ENCODE results near the gene POLR3A.

Gene POLR3A

DNA sequence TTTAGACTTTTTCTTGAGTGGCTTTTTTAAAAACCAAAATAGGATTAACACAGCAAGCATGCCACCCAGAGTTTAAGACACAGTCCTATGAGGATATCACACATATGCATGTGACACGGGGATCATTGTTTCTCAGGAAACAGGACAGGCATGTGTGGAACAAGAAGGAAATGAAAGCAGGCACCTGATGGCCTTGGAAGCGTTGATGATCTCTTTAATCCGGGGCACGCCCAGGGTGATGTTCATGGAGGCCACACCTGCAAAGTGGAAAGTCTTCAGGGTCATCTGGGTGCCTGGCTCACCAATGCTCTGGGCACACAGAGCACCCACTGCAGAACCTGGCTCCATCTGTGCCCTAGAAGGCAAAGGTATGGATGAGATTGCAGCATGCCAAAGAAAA lies 44.3 kb downstream of the POLR3A start:
- Histone ChIP-seq H3K79me2 (ENCODE audit: control insufficient read depth, insufficient read depth, low read length, poor library complexity) (no peaks in the 10 kb centered on the region), H3K4me1 (ENCODE audit: control insufficient read depth in 1 of 2, insufficient read depth in 2 of 2, low read length in 2 of 2) (no peaks in the 10 kb centered on the region), H3K9ac (ENCODE audit: low read length) (no peak overlapping the region), H2AFZ (ENCODE audit: insufficient read depth, low read length, poor library complexity) (no peak overlapping the region), H3K18ac (ENCODE audit: low read length) (no peak overlapping the region), H3K27ac (ENCODE audit: low read depth, low read length) (no peak overlapping the region), H2BK12ac (ENCODE audit: low read length) (no peak overlapping the region), H3K27me3 (ENCODE audit: insufficient read depth, low read length) (no peaks in the 10 kb centered on the region), H3K4me2 (ENCODE audit: low read length) (no peak overlapping the region), H3K14ac (ENCODE audit: low read length) (no peak overlapping the region), H3K9me3 (ENCODE audit: insufficient read depth, low read depth, low read length) (no peaks in the 10 kb centered on the region), H4K91ac (ENCODE audit: low read depth, low read length) (no peak overlapping the region), H3K4me3 (ENCODE audit: low read depth, low read length) (no peak overlapping the region), H3K23ac (ENCODE audit: low read length) (no peak overlapping the region), H4K8ac (ENCODE audit: low read depth, low read length) (no peak overlapping the region), H3K79me1 (ENCODE audit: low read length) (no peaks in the 10 kb centered on the region), H4K12ac (ENCODE audit: low read depth, low read length) (no peak overlapping the region), H3K36me3 (ENCODE audit: control insufficient read depth in 1 of 2, insufficient read depth in 2 of 2, low read length in 2 of 2) (peaks cover 47 to 73% of the 10 kb centered on the region in 2 experiments), H2BK5ac (ENCODE audit: low read depth, low read length, poor library complexity) (no peak overlapping the region), H2AK5ac (ENCODE audit: low read length) (no peak overlapping the region), H3K4ac (ENCODE audit: low read depth, low read length) (no peak overlapping the region), H2BK120ac (ENCODE audit: insufficient read depth, low read length, poor library complexity) (no peak overlapping the region)
- no peak for DNase-seq
- no CpG with 5 or more reads among the region's 4 CpGs for WGBS (ENCODE audit: extremely low coverage, insufficient coverage, insufficient read length)

DNA sequence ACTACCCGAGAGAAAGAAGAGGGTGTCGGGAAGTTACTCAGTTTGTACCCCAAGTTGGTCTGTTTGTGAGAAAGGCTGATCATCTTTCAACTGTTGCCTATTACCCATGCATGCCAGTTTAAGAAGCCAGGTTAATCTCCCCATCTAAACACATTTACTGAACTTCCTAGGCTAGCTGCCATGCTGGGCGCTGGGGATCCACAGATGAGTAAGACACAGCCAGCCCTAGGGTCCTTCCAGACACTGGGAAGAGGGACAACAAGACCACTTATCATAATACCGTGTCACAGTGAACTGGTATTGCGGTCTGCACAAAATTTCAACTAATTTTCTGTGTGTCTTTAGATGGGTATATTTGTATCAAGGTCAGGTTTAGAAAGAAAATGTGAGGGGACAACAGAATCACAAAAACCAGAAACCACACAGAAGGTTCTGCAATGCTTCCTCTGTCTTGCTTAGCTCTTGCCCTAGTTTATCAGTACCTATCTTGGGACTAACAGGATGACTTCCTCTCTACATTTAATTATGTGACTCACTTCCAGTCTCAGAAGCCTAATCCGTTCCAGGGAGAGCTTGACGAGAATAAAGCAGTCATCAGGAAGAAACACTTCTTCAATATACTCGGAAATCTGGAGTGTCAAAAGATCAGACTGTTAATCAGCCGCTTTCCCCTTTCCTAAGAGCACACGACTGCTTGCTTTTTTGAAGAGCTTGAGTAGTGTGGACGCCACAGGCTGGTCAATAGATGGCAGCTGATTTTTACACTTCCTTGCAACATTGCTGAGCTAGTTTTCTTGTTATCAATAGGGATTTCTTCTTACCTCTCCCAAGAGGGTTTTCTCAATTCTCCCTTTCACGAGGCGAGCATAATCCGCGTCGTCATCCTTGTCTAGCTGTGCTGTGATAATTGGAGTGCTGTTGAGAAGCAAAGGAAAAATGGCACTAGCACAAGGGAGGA lies 45.7 kb downstream of the POLR3A start:
- Histone ChIP-seq H3K23ac (ENCODE audit: low read length) (no peak overlapping the region), H4K12ac (ENCODE audit: low read depth, low read length) (no peak overlapping the region), H2AK5ac (ENCODE audit: low read length) (no peak overlapping the region), H3K9ac (ENCODE audit: low read length) (no peak overlapping the region), H2BK5ac (ENCODE audit: low read depth, low read length, poor library complexity) (no peak overlapping the region), H3K79me2 (ENCODE audit: control insufficient read depth, insufficient read depth, low read length, poor library complexity) (no peaks in the 10 kb centered on the region), H3K36me3 (ENCODE audit: control insufficient read depth in 1 of 2, insufficient read depth in 2 of 2, low read length in 2 of 2) (peaks cover 48 to 73% of the 10 kb centered on the region in 2 experiments), H4K8ac (ENCODE audit: low read depth, low read length) (no peak overlapping the region), H3K4me3 (ENCODE audit: low read depth, low read length) (no peak overlapping the region), H2BK120ac (ENCODE audit: insufficient read depth, low read length, poor library complexity) (no peak overlapping the region), H3K4ac (ENCODE audit: low read depth, low read length) (no peak overlapping the region), H3K4me2 (ENCODE audit: low read length) (no peak overlapping the region), H3K14ac (ENCODE audit: low read length) (no peak overlapping the region), H3K4me1 (ENCODE audit: control insufficient read depth in 1 of 2, insufficient read depth in 2 of 2, low read length in 2 of 2) (no peaks in the 10 kb centered on the region), H3K9me3 (ENCODE audit: insufficient read depth, low read depth, low read length) (no peaks in the 10 kb centered on the region), H3K27ac (ENCODE audit: low read depth, low read length) (no peak overlapping the region), H2AFZ (ENCODE audit: insufficient read depth, low read length, poor library complexity) (no peak overlapping the region), H3K27me3 (ENCODE audit: insufficient read depth, low read length) (no peaks in the 10 kb centered on the region), H4K91ac (ENCODE audit: low read depth, low read length) (no peak overlapping the region), H3K18ac (ENCODE audit: low read length) (no peak overlapping the region), H2BK12ac (ENCODE audit: low read length) (no peak overlapping the region), H3K79me1 (ENCODE audit: low read length) (no peaks in the 10 kb centered on the region)
- no CpG with 5 or more reads among the region's 16 CpGs for WGBS (ENCODE audit: extremely low coverage, insufficient coverage, insufficient read length)
- no peak for DNase-seq

DNA sequence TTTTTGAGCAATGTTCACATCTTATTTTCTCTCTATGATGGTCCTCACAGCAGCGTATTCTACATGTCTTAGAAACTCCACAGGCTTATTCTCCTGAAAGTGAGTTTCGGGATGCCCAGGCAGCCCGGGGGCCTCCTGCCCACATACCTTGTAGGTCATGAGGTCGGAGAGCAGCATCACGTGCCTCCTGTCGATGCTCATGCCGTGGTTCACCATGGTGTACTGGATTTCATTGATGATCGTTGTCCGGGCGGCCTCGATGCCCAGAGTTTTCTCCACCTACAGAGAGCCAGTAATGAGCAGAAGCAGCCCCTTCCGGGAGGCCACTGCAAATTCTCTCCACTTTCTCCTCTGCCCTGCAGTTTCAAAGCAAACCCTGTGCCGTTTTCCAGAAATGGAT lies 48.0 kb downstream of the POLR3A start:
- Histone ChIP-seq H2AK5ac (ENCODE audit: low read length) (no peak overlapping the region), H2BK5ac (ENCODE audit: low read depth, low read length, poor library complexity) (no peak overlapping the region), H2BK12ac (ENCODE audit: low read length) (no peak overlapping the region), H3K27ac (ENCODE audit: low read depth, low read length) (no peak overlapping the region), H3K27me3 (ENCODE audit: insufficient read depth, low read length) (no peaks in the 10 kb centered on the region), H3K9ac (ENCODE audit: low read length) (no peak overlapping the region), H3K79me2 (ENCODE audit: control insufficient read depth, insufficient read depth, low read length, poor library complexity) (no peaks in the 10 kb centered on the region), H3K4me1 (ENCODE audit: control insufficient read depth in 1 of 2, insufficient read depth in 2 of 2, low read length in 2 of 2) (peaks cover 4 to 5% of the 10 kb centered on the region in 2 experiments), H2BK120ac (ENCODE audit: insufficient read depth, low read length, poor library complexity) (no peak overlapping the region), H4K12ac (ENCODE audit: low read depth, low read length) (no peak overlapping the region), H4K8ac (ENCODE audit: low read depth, low read length) (no peak overlapping the region), H4K91ac (ENCODE audit: low read depth, low read length) (no peak overlapping the region), H3K36me3 (ENCODE audit: control insufficient read depth in 1 of 2, insufficient read depth in 2 of 2, low read length in 2 of 2) (peaks cover 49 to 74% of the 10 kb centered on the region in 2 experiments), H3K18ac (ENCODE audit: low read length) (no peak overlapping the region), H3K4me2 (ENCODE audit: low read length) (no peak overlapping the region), H2AFZ (ENCODE audit: insufficient read depth, low read length, poor library complexity) (no peak overlapping the region), H3K14ac (ENCODE audit: low read length) (no peak overlapping the region), H3K79me1 (ENCODE audit: low read length) (no peaks in the 10 kb centered on the region), H3K4me3 (ENCODE audit: low read depth, low read length) (no peak overlapping the region), H3K9me3 (ENCODE audit: insufficient read depth, low read depth, low read length) (no peaks in the 10 kb centered on the region), H3K23ac (ENCODE audit: low read length) (no peak overlapping the region), H3K4ac (ENCODE audit: low read depth, low read length) (no peak overlapping the region)
- no peak for DNase-seq
- WGBS (ENCODE audit: extremely low coverage, insufficient coverage, insufficient read length) = no CpG with 5 or more reads among the region's 13 CpGs

GRCh38 chr10:77979221-77979620 lies 50.1 kb downstream of the POLR3A start:
- Histone ChIP-seq H3K14ac (ENCODE audit: low read length) (no peak overlapping the region), H3K79me1 (ENCODE audit: low read length) (no peaks in the 10 kb centered on the region), H3K23ac (ENCODE audit: low read length) (no peak overlapping the region), H2BK120ac (ENCODE audit: insufficient read depth, low read length, poor library complexity) (no peak overlapping the region), H3K4ac (ENCODE audit: low read depth, low read length) (no peak overlapping the region), H3K4me1 (ENCODE audit: control insufficient read depth in 1 of 2, insufficient read depth in 2 of 2, low read length in 2 of 2) (peaks cover 4 to 5% of the 10 kb centered on the region in 2 experiments), H3K79me2 (ENCODE audit: control insufficient read depth, insufficient read depth, low read length, poor library complexity) (no peaks in the 10 kb centered on the region), H2AFZ (ENCODE audit: insufficient read depth, low read length, poor library complexity) (no peak overlapping the region), H3K9ac (ENCODE audit: low read length) (no peak overlapping the region), H4K8ac (ENCODE audit: low read depth, low read length) (no peak overlapping the region), H2AK5ac (ENCODE audit: low read length) (no peak overlapping the region), H3K4me3 (ENCODE audit: low read depth, low read length) (no peak overlapping the region), H2BK12ac (ENCODE audit: low read length) (no peak overlapping the region), H4K91ac (ENCODE audit: low read depth, low read length) (no peak overlapping the region), H3K4me2 (ENCODE audit: low read length) (no peak overlapping the region), H4K12ac (ENCODE audit: low read depth, low read length) (no peak overlapping the region), H3K9me3 (ENCODE audit: insufficient read depth, low read depth, low read length) (no peaks in the 10 kb centered on the region), H3K36me3 (ENCODE audit: control insufficient read depth in 1 of 2, insufficient read depth in 2 of 2, low read length in 2 of 2) (peaks cover 39 to 67% of the 10 kb centered on the region in 2 experiments), H3K27ac (ENCODE audit: low read depth, low read length) (no peak overlapping the region), H3K27me3 (ENCODE audit: insufficient read depth, low read length) (no peaks in the 10 kb centered on the region), H3K18ac (ENCODE audit: low read length) (no peak overlapping the region), H2BK5ac (ENCODE audit: low read depth, low read length, poor library complexity) (no peak overlapping the region)
- no peak for DNase-seq
- no CpG with 5 or more reads among the region's 10 CpGs for WGBS (ENCODE audit: extremely low coverage, insufficient coverage, insufficient read length)

All from trophoblast cell (in vitro differentiated cells and primary cell).